IMR-90 (cell line): ENCODE data around the gene P2RY14. TPM values are rescaled to one million over a fixed set of nuclear protein-coding genes. Genes with fewer than 3 reads are reported as not detected.

Experiments
- ATAC-seq: fragments of 200-7000 bp; cut with Tn5 transposase; 2 replicates; pipeline ENCODE4 v1.9.1; 2020; ENCODE audit warnings: low read depth, mild to moderate bottlenecking, moderate library complexity
- BruUV-seq: library from RNA; stranded (reverse); fragments of 400-500 nt; replicated peaks from 2 replicates; lab custom pipeline; 2021; lab: Mats Ljungman, UMichigan
- CTCF ChIA-PET: fragments of 300-600 bp; formaldehyde crosslinking; extraction: SDS; loops from one replicate; lab custom pipeline; 2021; ENCODE audit warnings: antibody characterized with exemption; lab: Yijun Ruan, JAX
- POLR2A ChIA-PET: fragments of 300-600 bp; sonication (Branson Sonifier 250); formaldehyde crosslinking; loops from one replicate; lab custom pipeline; 2022; ENCODE audit warnings: antibody characterized with exemption; ENCODE audit not compliant: unreplicated experiment; lab: Charles Lee
- DNase-seq: peaks from one replicate; pipeline ENCODE4 v3.0.0; 2013
- H2AFZ ChIP-seq: replicated peaks from 2 replicates; pipeline ENCODE3; 2013; ENCODE audit warnings: low read length, mild to moderate bottlenecking; ENCODE audit not compliant: poor library complexity
- H2AK5ac ChIP-seq: 2 replicates; pipeline ENCODE4 v1.6.1; 2013; ENCODE audit warnings: low read depth, low read length, inconsistent platforms
- H2AK9ac ChIP-seq: replicated peaks from 2 replicates; pipeline ENCODE3; 2013; ENCODE audit warnings: mild to moderate bottlenecking, low read depth, low read length, moderate library complexity; ENCODE audit not compliant: poor library complexity
- H2BK120ac ChIP-seq: 2 replicates; pipeline ENCODE4 v1.6.1; 2013; ENCODE audit warnings: low read depth, low read length, inconsistent platforms
- H2BK15ac ChIP-seq: 3 replicates; pipeline ENCODE4 v1.6.1; 2013; ENCODE audit warnings: low read depth, low read length, inconsistent platforms
- H2BK20ac ChIP-seq: 2 replicates; pipeline ENCODE4 v1.6.1; 2013; ENCODE audit warnings: low read depth, mild to moderate bottlenecking, inconsistent platforms, low read length, moderate library complexity
- H2BK5ac ChIP-seq: 2 replicates; pipeline ENCODE4 v1.6.1; 2013; ENCODE audit warnings: mild to moderate bottlenecking, low read depth, low read length, inconsistent platforms; ENCODE audit not compliant: poor library complexity, severe bottlenecking
- H3K14ac ChIP-seq: replicated peaks from 2 replicates; pipeline ENCODE4 v1.6.1; 2013; ENCODE audit warnings: low read depth, low read length, inconsistent platforms
- H3K18ac ChIP-seq: 2 replicates; pipeline ENCODE4 v1.6.1; 2013; ENCODE audit warnings: low read depth, low read length, control low read depth
- H3K23ac ChIP-seq: 2 replicates; pipeline ENCODE4 v1.6.1; 2013; ENCODE audit warnings: low read depth, low read length, inconsistent platforms
- H3K27ac ChIP-seq: 2 replicates; pipeline ENCODE4 v1.5.1; 2013; ENCODE audit warnings: mild to moderate bottlenecking, control low read depth, low read length; ENCODE audit not compliant: insufficient read depth
- H3K27me3 ChIP-seq: 2 replicates; pipeline ENCODE4 v1.6.1; 2013; ENCODE audit warnings: low read length; ENCODE audit not compliant: control insufficient read depth, insufficient read depth
- H3K36me3 ChIP-seq: 2 replicates; pipeline ENCODE4 v1.6.1; 2013; ENCODE audit warnings: low read length, mixed read lengths; ENCODE audit not compliant: control insufficient read depth, insufficient read depth
- H3K4ac ChIP-seq: 2 replicates; pipeline ENCODE4 v1.6.1; 2013; ENCODE audit warnings: low read depth, low read length, inconsistent platforms
- H3K4me1 ChIP-seq: 2 replicates; pipeline ENCODE4 v1.6.1; 2013; ENCODE audit warnings: low read length, mixed read lengths; ENCODE audit not compliant: control insufficient read depth, insufficient read depth
- H3K4me2 ChIP-seq: 2 replicates; pipeline ENCODE4 v1.6.1; 2013; ENCODE audit warnings: low read depth, mild to moderate bottlenecking, control low read depth, low read length, moderate library complexity
- H3K4me3 ChIP-seq: 2 replicates; pipeline ENCODE4 v1.5.1; 2013; ENCODE audit warnings: low read depth, mild to moderate bottlenecking, control low read depth, low read length, moderate library complexity; ENCODE audit not compliant: insufficient read depth
- H3K56ac ChIP-seq: 2 replicates; pipeline ENCODE4 v1.6.1; 2013; ENCODE audit warnings: low read length, inconsistent platforms; ENCODE audit not compliant: insufficient read depth; ENCODE audit errors: extremely low read depth
- H3K79me1 ChIP-seq, 2 experiments: 2 replicates each; pipeline ENCODE4 v1.6.1; 2013; ENCODE audit warnings: low read length in 2 of 2, inconsistent platforms in 1 of 2, low read depth in 1 of 2
- H3K9ac ChIP-seq: 2 replicates; pipeline ENCODE4 v1.6.1; 2013; ENCODE audit warnings: low read depth, low read length, control low read depth
- H3K9me1 ChIP-seq: 2 replicates; pipeline ENCODE4 v1.6.1; 2013; ENCODE audit warnings: low read length, inconsistent platforms; ENCODE audit not compliant: insufficient read depth
- H3K9me3 ChIP-seq: 2 replicates; pipeline ENCODE4 v1.6.1; 2013; ENCODE audit warnings: low read length; ENCODE audit not compliant: control insufficient read depth, insufficient read depth
- H4K20me1 ChIP-seq: 2 replicates; pipeline ENCODE4 v1.6.1; 2013; ENCODE audit warnings: low read length, inconsistent platforms; ENCODE audit not compliant: insufficient read depth
- H4K5ac ChIP-seq: 2 replicates; pipeline ENCODE4 v1.6.1; 2013; ENCODE audit warnings: mild to moderate bottlenecking, low read depth, low read length, control low read depth
- H4K8ac ChIP-seq, 2 experiments: 2 replicates each; pipeline ENCODE4 v1.6.1; 2013; ENCODE audit warnings: low read depth in 2 of 2, low read length in 2 of 2, control low read depth in 1 of 2, inconsistent platforms in 1 of 2
- H4K91ac ChIP-seq: 2 replicates; pipeline ENCODE4 v1.6.1; 2013; ENCODE audit warnings: low read depth, low read length, inconsistent platforms; ENCODE audit not compliant: insufficient read depth
- CEBPB ChIP-seq: IDR thresholded peaks from 2 replicates; pipeline ENCODE4 v1.6.1; 2012; ENCODE audit warnings: low read depth, low read length, improper control_type of control experiment
- ELK1 ChIP-seq: fragments of 150-350 bp; IDR thresholded peaks from 2 replicates; pipeline ENCODE4 v1.6.1; 2016; ENCODE audit warnings: low read depth, mild to moderate bottlenecking, low read length, moderate library complexity, borderline replicate concordance
- MAZ ChIP-seq: IDR thresholded peaks from 2 replicates; pipeline ENCODE4 v1.6.1; 2012; ENCODE audit warnings: low read depth, mild to moderate bottlenecking, low read length, improper control_type of control experiment, moderate library complexity, borderline replicate concordance
- POLR2A ChIP-seq: IDR thresholded peaks from 2 replicates; pipeline ENCODE4 v1.6.1; 2012; ENCODE audit warnings: mild to moderate bottlenecking, low read depth, low read length
- RAD21 ChIP-seq: IDR thresholded peaks from 2 replicates; pipeline ENCODE4 v1.6.1; 2012; ENCODE audit warnings: low read length, improper control_type of control experiment
- WGBS, 2 experiments: methylation state at CpG; one replicate each; pipeline versions ENCODE4 v1.1.5 to v1.1.7; 2013; ENCODE audit warnings: missing lambda C conversion rate in 2 of 2; ENCODE audit not compliant: insufficient read length in 1 of 2; ENCODE audit errors: extremely low coverage in 2 of 2; 5-methylcytosine and 5-hydroxymethylcytosine counted together
- dilution Hi-C: fragments of 300-500 bp; cut with HindIII; formaldehyde crosslinking; loops from one replicate; pipeline ENCODE4 v1.14.3; 2018; ENCODE audit warnings: low sequenced_read_pairs; ENCODE audit not compliant: unreplicated experiment
- in situ Hi-C: fragments of 300-500 bp; cut with MboI; formaldehyde crosslinking; loops from 3 replicates; pipeline ENCODE4 v1.14.3; 2019; ENCODE audit warnings: low sequenced_read_pairs, inconsistent platforms, mixed read lengths
- intact Hi-C: fragments of 100-400 bp; cut with micrococcal nuclease; formaldehyde crosslinking; loops from 2 replicates; pipeline ENCODE4 v1.10.0; 2022
- polyA plus RNA-seq, 3 experiments: library from polyadenylated mRNA; depleted of rRNA; stranded (reverse); fragments of >200 nt; gene quantifications; 2 replicates each; pipeline ENCODE4 v1.2.3, GENCODE V29; 2012; ENCODE audit warnings: low replicate concordance in 1 of 3
- total RNA-seq: library from RNA; depleted of rRNA; stranded (reverse); fragments of >200 nt; gene quantifications from 2 replicates; pipeline ENCODE4 v1.2.3, GENCODE V29; 2012

P2RY14 gene
- total and polyA plus RNA-seq, 2 of the 4 experiments (the other 2 are of a cell fraction), result not detected

- intact Hi-C loops (loop anchor here (10.0 kb wide), 1 partner anchor 166 kb away; the partner anchor contains the start of gene IGSF10), in situ Hi-C loops (loop anchor here (5.0 to 10.0 kb wide), 2 partner anchors 138 to 536 kb away; no protein-coding TSS in a partner anchor), dilution Hi-C loops (no loop called here)
- POLR2A ChIA-PET, result interaction anchor here (0.6 kb wide), 1 partner anchor 140 kb away, joined by 4 read pairs; no protein-coding TSS in a partner anchor
- no peak overlapping the region for H2AFZ ChIP-seq
- no peak overlapping the region for H3K56ac ChIP-seq
- no peak overlapping the region for H2BK120ac ChIP-seq
- no peak for TF ChIP-seq POLR2A
- TF ChIP-seq RAD21, result no peak
- TF ChIP-seq MAZ, result no peak
- TF ChIP-seq CEBPB, result no peak
- TF ChIP-seq ELK1, result no peak
- no peaks in the 10 kb centered on the region for H3K79me1 ChIP-seq
- H3K4me1 ChIP-seq, result peaks cover 3% of the 10 kb centered on the region
- no peak overlapping the region for H4K8ac ChIP-seq
- DNase-seq (no peak), ATAC-seq (no peak)
- H2BK5ac ChIP-seq, result no peak overlapping the region
- no peak overlapping the region for H3K9ac ChIP-seq
- H2BK15ac ChIP-seq, result no peak overlapping the region
- no peaks in the 10 kb centered on the region for H4K20me1 ChIP-seq
- H3K14ac ChIP-seq, result no peak overlapping the region
- no peaks in the 10 kb centered on the region for H3K9me3 ChIP-seq
- no peak overlapping the region for H2BK20ac ChIP-seq
- no peak overlapping the region for H3K27ac ChIP-seq
- H4K91ac ChIP-seq, result no peak overlapping the region
- H3K4me2 ChIP-seq, result no peak overlapping the region
- no peaks in the 10 kb centered on the region for H3K27me3 ChIP-seq
- no peak overlapping the region for H2AK9ac ChIP-seq
- no peak overlapping the region for H3K18ac ChIP-seq
- no peak overlapping the region for H4K5ac ChIP-seq
- CTCF ChIA-PET, result no interaction called here
- H3K23ac ChIP-seq, result no peak overlapping the region
- H3K4me3 ChIP-seq, result no peak overlapping the region
- no peaks in the 10 kb centered on the region for H3K36me3 ChIP-seq
- H2AK5ac ChIP-seq, result no peak overlapping the region
- H3K9me1 ChIP-seq, result no peaks in the 10 kb centered on the region; the same call in 1 of the 2 replicates
- no CpG with 5 or more reads among the region's 2 CpGs for WGBS, 2 experiments
- H3K4ac ChIP-seq, result no peak overlapping the region
- no TSS peak for BruUV-seq
Observed at GRCh38 chr3:151299006-151299405, 20.7 kb upstream of the P2RY14 start.
